CD14-positive monocyte (primary cell): ENCODE results near the gene PSMD9. TPM values are rescaled to one million over a fixed set of nuclear protein-coding genes. Genes with fewer than 3 reads are reported as not detected.

Experiments used
- DNase-seq, 3 donors: peaks; one replicate each; pipeline ENCODE4 v3.0.0-alpha.2; 2011 to 2022
- H2AFZ ChIP-seq: 2 replicates; pipeline ENCODE4 v1.6.0; 2012; ENCODE audit warnings: mild to moderate bottlenecking, low read depth, low read length, inconsistent platforms; ENCODE audit not compliant: insufficient read depth, poor library complexity, severe bottlenecking
- H3K27ac ChIP-seq, 2 donors: 1 replicate in 1 of 2; 2 replicates in 1 of 2; pipeline ENCODE4 v1.5.1; 2012 to 2013; ENCODE audit warnings: low read length in 2 of 2, control low read depth in 1 of 2, inconsistent platforms in 1 of 2, low read depth in 1 of 2, mild to moderate bottlenecking in 1 of 2
- H3K27me3 ChIP-seq, 2 donors: one replicate each; pipeline versions ENCODE4 v1.6.0 to v1.6.1; 2011 to 2013; ENCODE audit warnings: low read length in 2 of 2; ENCODE audit not compliant: control insufficient read depth in 2 of 2, insufficient read depth in 2 of 2
- H3K36me3 ChIP-seq, 2 donors: replicated peaks in 1 of 2; 1 replicate in 1 of 2; 2 replicates in 1 of 2; pipeline versions ENCODE4 v1.5.1 to v1.6.1; 2012 to 2013; ENCODE audit warnings: low read length in 2 of 2, control low read depth in 1 of 2, inconsistent platforms in 1 of 2, mild to moderate bottlenecking in 1 of 2; ENCODE audit not compliant: insufficient read depth in 2 of 2, control insufficient read depth in 1 of 2
- H3K4me1 ChIP-seq, 2 donors: 1 replicate in 1 of 2; 2 replicates in 1 of 2; pipeline versions ENCODE4 v1.5.1 to v1.6.1; 2012 to 2013; ENCODE audit warnings: low read length in 2 of 2, control low read depth in 1 of 2, inconsistent platforms in 1 of 2, mild to moderate bottlenecking in 1 of 2, moderate library complexity in 1 of 2; ENCODE audit not compliant: insufficient read depth in 2 of 2, control insufficient read depth in 1 of 2
- H3K4me2 ChIP-seq: replicated peaks from 2 replicates; pipeline ENCODE3; 2012; ENCODE audit warnings: low read length, moderate library complexity, mild to moderate bottlenecking; ENCODE audit not compliant: poor library complexity, severe bottlenecking; ENCODE audit errors: extremely low read depth
- H3K4me3 ChIP-seq, 3 experiments: fragments of 200-600 bp in 1 of 3; sonication (generic) in 1 of 3; replicated peaks in 1 of 3; 1 replicate in 2 of 3; 2 replicates in 1 of 3; pipeline ENCODE4 v1.5.1; 2011 to 2013; ENCODE audit warnings: low read length in 3 of 3, mild to moderate bottlenecking in 3 of 3, control low read depth in 2 of 3, low read depth in 2 of 3, inconsistent platforms in 1 of 3, moderate library complexity in 1 of 3
- H3K79me2 ChIP-seq: 2 replicates; pipeline ENCODE4 v1.6.0; 2012; ENCODE audit warnings: mild to moderate bottlenecking, control low read depth, inconsistent platforms, low read length, moderate library complexity; ENCODE audit not compliant: insufficient read depth
- H3K9ac ChIP-seq: 2 replicates; pipeline ENCODE4 v1.6.0; 2017; ENCODE audit warnings: low read length, mild to moderate bottlenecking; ENCODE audit not compliant: insufficient read depth, poor library complexity, severe bottlenecking
- H3K9me3 ChIP-seq, 2 donors: replicated peaks in 1 of 2; 1 replicate in 1 of 2; 2 replicates in 1 of 2; pipeline versions ENCODE4 v1.5.1 to v1.6.1; 2012 to 2013; ENCODE audit warnings: low read length in 2 of 2, control low read depth in 1 of 2; ENCODE audit not compliant: control insufficient read depth in 1 of 2, insufficient read depth in 1 of 2
- H4K20me1 ChIP-seq: 2 replicates; pipeline ENCODE4 v1.6.0; 2012; ENCODE audit warnings: mild to moderate bottlenecking, low read length, control low read depth, moderate library complexity; ENCODE audit not compliant: insufficient read depth
- H3K27ac Mint-ChIP-seq, 7 donors: one replicate each; pipeline ENCODE4 v1.8.0; 2020; ENCODE audit warnings: mild to moderate bottlenecking in 7 of 7, mixed read lengths in 7 of 7, moderate library complexity in 6 of 7, inconsistent platforms in 2 of 7
- H3K27me3 Mint-ChIP-seq, 3 donors: one replicate each; pipeline ENCODE4 v1.8.0; 2021 to 2022; ENCODE audit warnings: low read depth in 3 of 3, mild to moderate bottlenecking in 3 of 3, mixed read lengths in 3 of 3, moderate library complexity in 3 of 3, inconsistent platforms in 1 of 3
- H3K36me3 Mint-ChIP-seq, 2 donors: one replicate each; pipeline ENCODE4 v1.8.0; 2020; ENCODE audit warnings: mixed read lengths in 2 of 2, inconsistent platforms in 1 of 2, mild to moderate bottlenecking in 1 of 2
- H3K4me1 Mint-ChIP-seq: one replicate; pipeline ENCODE4 v1.8.0; 2020; ENCODE audit warnings: mild to moderate bottlenecking, mixed read lengths
- H3K4me3 Mint-ChIP-seq, 2 donors: one replicate each; pipeline ENCODE4 v1.8.0; 2020; ENCODE audit warnings: mild to moderate bottlenecking in 2 of 2, mixed read lengths in 2 of 2, moderate library complexity in 1 of 2
- H3K9me3 Mint-ChIP-seq, 7 donors: one replicate each; pipeline ENCODE4 v1.8.0; 2020 to 2022; ENCODE audit warnings: mixed read lengths in 7 of 7, mild to moderate bottlenecking in 6 of 7, moderate library complexity in 6 of 7, inconsistent platforms in 2 of 7
- CTCF ChIP-seq: fragments of 200-600 bp; IDR thresholded peaks from one replicate; pipeline ENCODE4 v1.8.0; 2022; ENCODE audit warnings: antibody characterized with exemption, mild to moderate bottlenecking
- WGBS: methylation state at CpG from one replicate; pipeline ENCODE4 v1.1.5; 2013; ENCODE audit warnings: missing lambda C conversion rate; ENCODE audit not compliant: insufficient coverage; 5-methylcytosine and 5-hydroxymethylcytosine counted together
- intact Hi-C, 2 donors: fragments of 100-400 bp; cut with micrococcal nuclease; formaldehyde crosslinking; loops; one replicate each; pipeline versions ENCODE4 v1.15.0 to v1.15.1; 2023
- polyA plus RNA-seq, 3 donors: library from polyadenylated mRNA; depleted of rRNA in 1 of 3; unstranded in 2 of 3; stranded (reverse) in 1 of 3; fragments of 300-500 nt in 2 of 3; fragments of >200 nt in 1 of 3; fragmentation: Illumina TruSeq in 2 of 3; gene quantifications; 1 replicate in 2 of 3; 2 replicates in 1 of 3; pipeline ENCODE4 v1.2.3, GENCODE V29; 2012 to 2021

Gene PSMD9
- polyA plus RNA-seq, 3 donors: 89.6 to 135 (median 93.3) TPM

- Histone ChIP-seq H3K27ac (no peak overlapping the region), H3K27me3 (no peaks in the 10 kb centered on the region), H2AFZ (no peak overlapping the region), H3K9me3 (no peaks in the 10 kb centered on the region), H3K36me3 (no peaks in the 10 kb centered on the region), H3K79me2 (no peaks in the 10 kb centered on the region), H4K20me1 (no peaks in the 10 kb centered on the region), H3K4me1 (peaks cover 41 to 49% of the 10 kb centered on the region in 2 donors), H3K4me2 (no peak overlapping the region), H3K4me3 (no peak overlapping the region), H3K9ac (no peak overlapping the region)
- DNase-seq: no peak
- no peak for TF ChIP-seq CTCF
- Mint-ChIP-seq H3K4me3 (no peak overlapping the region), H3K36me3 (peaks cover 0 to 3% of the 10 kb centered on the region in 2 donors), H3K4me1 (peaks cover 36% of the 10 kb centered on the region), H3K27ac (no peak overlapping the region), H3K27me3 (peaks cover 0 to 1% (median 0%) of the 10 kb centered on the region in 3 donors), H3K9me3 (peaks cover 0 to 1% (median 0%) of the 10 kb centered on the region in 7 donors)
- intact Hi-C loops: no loop called here
- WGBS: 82% methylated on average over 3 of the region's 3 CpGs
These were observed 17.1 kb upstream of the PSMD9 start for GRCh38 chr12:121871467-121871866.

- no peaks in the 10 kb centered on the region for H3K27me3 Mint-ChIP-seq
- Histone ChIP-seq H2AFZ (no peak overlapping the region), H3K4me2 (no peak overlapping the region), H3K9me3 (no peaks in the 10 kb centered on the region), H3K4me1 (peaks cover 51 to 59% of the 10 kb centered on the region in 2 donors), H3K4me3 (no peak overlapping the region), H3K27ac (no peak overlapping the region), H3K36me3 (no peaks in the 10 kb centered on the region), H3K27me3 (no peaks in the 10 kb centered on the region), H3K79me2 (no peaks in the 10 kb centered on the region), H4K20me1 (no peaks in the 10 kb centered on the region), H3K9ac (no peak overlapping the region)
- no peak for TF ChIP-seq CTCF
- peaks cover 44% of the 10 kb centered on the region for H3K4me1 Mint-ChIP-seq
- H3K9me3 Mint-ChIP-seq: peaks cover 0 to 3% (median 0%) of the 10 kb centered on the region in 7 donors
- intact Hi-C loops: no loop called here
- no peak overlapping the region for H3K27ac Mint-ChIP-seq
- no peak for DNase-seq
- 69% methylated on average over 2 of the region's 5 CpGs for WGBS
- peaks cover 0 to 3% of the 10 kb centered on the region in 2 donors for H3K36me3 Mint-ChIP-seq
- no peak overlapping the region for H3K4me3 Mint-ChIP-seq
These were observed 15.9 kb upstream of the PSMD9 start for GRCh38 chr12:121872546-121873215.
